ENCODE data around the gene TMEM150B. TPM values are rescaled to one million over a fixed set of nuclear protein-coding genes. Genes with fewer than 3 reads are reported as not detected.
"Not testable (repeated sequence)": the region's sequence is repeated elsewhere in the genome, so short reads cannot be mapped to it uniquely, and the experiment has no call there.

Gene TMEM150B
- total RNA-seq, 1 donor from 2014 or later = not detected

GRCh38 chr19:55339105-55339888 lies 14.2 kb upstream of the TMEM150B start, which contains the start of gene KMT5C:
Gene KMT5C (plus strand): TSS chr19:55339876. CDS start chr19:55341937, 2,061 bp downstream.
- H2AFZ ChIP-seq (ENCODE audit: low read depth, low read length) = peak within 1 kb of the TSS; percentile 77
- FAIRE-seq = peak; percentile 88
- H3K4me1 Mint-ChIP-seq (ENCODE audit: low read depth, unreplicated experiment) = peaks cover 9% of the 10 kb centered on the region

GRCh38 chr19:55336101-55336500 lies 11.0 kb upstream of the TMEM150B start:
- FAIRE-seq (no peak), DNase-seq (ENCODE audit: low read depth) (no peak)
- Histone ChIP-seq H3K4me3 (ENCODE audit: insufficient read depth, low read depth, low read length) (no peak overlapping the region), H3K9ac (ENCODE audit: low read length) (no peak overlapping the region), H3K36me3 (ENCODE audit: insufficient read depth, low read length) (no peaks in the 10 kb centered on the region), H2AFZ (ENCODE audit: low read depth, low read length) (no peak overlapping the region), H3K27me3 (ENCODE audit: insufficient read depth, low read length) (peaks cover 4% of the 10 kb centered on the region), H4K20me1 (ENCODE audit: insufficient read depth, low read length) (no peaks in the 10 kb centered on the region), H3K9me3 (ENCODE audit: insufficient read depth, low read depth, low read length) (no peaks in the 10 kb centered on the region), H3K4me2 (ENCODE audit: low read length) (no peak overlapping the region), H3K79me2 (ENCODE audit: insufficient read depth, low read length) (peaks cover 7% of the 10 kb centered on the region), H3K4me1 (ENCODE audit: insufficient read depth, low read length) (peaks cover 17% of the 10 kb centered on the region), H3K27ac (ENCODE audit: low read depth, low read length) (no peak overlapping the region)
- H3K36me3 Mint-ChIP-seq (ENCODE audit: low read depth, unreplicated experiment) = peaks cover 2% of the 10 kb centered on the region
- no peak overlapping the region for H3K4me3 Mint-ChIP-seq (ENCODE audit: unreplicated experiment)
- peaks cover 3% of the 10 kb centered on the region for H3K9me3 Mint-ChIP-seq (ENCODE audit: unreplicated experiment)
- peaks cover 3% of the 10 kb centered on the region for H3K4me1 Mint-ChIP-seq (ENCODE audit: low read depth, unreplicated experiment)
- no peaks in the 10 kb centered on the region for H3K27me3 Mint-ChIP-seq (ENCODE audit: low read depth, unreplicated experiment)
- peak overlapping the region; percentile 66 for H3K27ac Mint-ChIP-seq (ENCODE audit: unreplicated experiment)
- TF ChIP-seq CTCF (IDR thresholded peaks at IDR 0.05; ENCODE audit: insufficient read depth, low read depth, low read length) (no peak), EZH2 (IDR thresholded peaks at IDR 0.05; ENCODE audit: insufficient read depth, low read length) (no peak)

More at GRCh38 chr19:55339105-55339888, 14.2 kb upstream of the TMEM150B start, which contains the start of gene KMT5C:
- Histone ChIP-seq H3K36me3 (ENCODE audit: insufficient read depth, low read length) (no peaks in the 10 kb centered on the region), H3K27me3 (ENCODE audit: insufficient read depth, low read length) (peaks cover 4% of the 10 kb centered on the region), H3K9ac (ENCODE audit: low read length) (peak within 1 kb of the TSS; percentile 95), H3K9me3 (ENCODE audit: insufficient read depth, low read depth, low read length) (no peaks in the 10 kb centered on the region), H3K4me3 (ENCODE audit: insufficient read depth, low read depth, low read length) (peak within 1 kb of the TSS; percentile 69), H3K4me1 (ENCODE audit: insufficient read depth, low read length) (peaks cover 23% of the 10 kb centered on the region), H3K4me2 (ENCODE audit: low read length) (peak within 1 kb of the TSS; percentile 100), H4K20me1 (ENCODE audit: insufficient read depth, low read length) (peaks cover 6% of the 10 kb centered on the region), H3K79me2 (ENCODE audit: insufficient read depth, low read length) (peaks cover 10% of the 10 kb centered on the region), H3K27ac (ENCODE audit: low read depth, low read length) (peak within 1 kb of the TSS; percentile 98)
- peak within 1 kb of the TSS; percentile 99 for H3K27ac Mint-ChIP-seq (ENCODE audit: unreplicated experiment)
- no peaks in the 10 kb centered on the region for H3K27me3 Mint-ChIP-seq (ENCODE audit: low read depth, unreplicated experiment)
- DNase-seq (ENCODE audit: low read depth) = peak; percentile 100
- TF ChIP-seq CTCF (IDR thresholded peaks at IDR 0.05; ENCODE audit: insufficient read depth, low read depth, low read length) (no peak), EZH2 (IDR thresholded peaks at IDR 0.05; ENCODE audit: insufficient read depth, low read length) (no peak)
- peaks cover 3% of the 10 kb centered on the region for H3K9me3 Mint-ChIP-seq (ENCODE audit: unreplicated experiment)
- H3K36me3 Mint-ChIP-seq (ENCODE audit: low read depth, unreplicated experiment) = peaks cover 6% of the 10 kb centered on the region
- H3K4me3 Mint-ChIP-seq (ENCODE audit: unreplicated experiment) = peak within 1 kb of the TSS; percentile 95

DNA sequence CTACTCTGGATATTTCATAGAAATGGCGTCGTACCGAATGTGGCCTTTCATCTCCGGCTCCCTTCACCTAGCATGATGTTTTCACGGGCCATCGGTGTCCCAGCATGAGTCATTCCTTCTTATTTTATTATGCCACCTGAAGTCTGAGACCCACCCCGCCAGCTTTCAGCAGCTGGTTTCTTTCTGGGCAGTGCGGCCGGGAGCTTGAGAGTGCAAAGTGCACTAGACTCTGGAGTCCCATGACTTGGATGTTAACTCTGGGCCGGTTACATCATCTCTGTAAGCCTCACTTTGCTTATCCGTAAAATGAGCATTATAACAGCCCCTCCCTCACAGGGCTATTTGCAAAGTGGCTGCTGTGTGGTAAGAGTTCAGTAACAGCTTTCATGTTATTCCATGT lies 8.7 kb upstream of the TMEM150B start:
- Histone ChIP-seq H3K36me3 (ENCODE audit: insufficient read depth, low read length) (no peaks in the 10 kb centered on the region), H3K9me3 (ENCODE audit: insufficient read depth, low read depth, low read length) (no peaks in the 10 kb centered on the region), H2AFZ (ENCODE audit: low read depth, low read length) (no peak overlapping the region), H3K9ac (ENCODE audit: low read length) (no peak overlapping the region), H3K4me3 (ENCODE audit: insufficient read depth, low read depth, low read length) (no peak overlapping the region), H3K4me2 (ENCODE audit: low read length) (no peak overlapping the region), H3K27me3 (ENCODE audit: insufficient read depth, low read length) (peaks cover 4% of the 10 kb centered on the region), H4K20me1 (ENCODE audit: insufficient read depth, low read length) (no peaks in the 10 kb centered on the region), H3K27ac (ENCODE audit: low read depth, low read length) (no peak overlapping the region), H3K4me1 (ENCODE audit: insufficient read depth, low read length) (peaks cover 6% of the 10 kb centered on the region), H3K79me2 (ENCODE audit: insufficient read depth, low read length) (no peaks in the 10 kb centered on the region)
- Mint-ChIP-seq H3K4me1 (ENCODE audit: low read depth, unreplicated experiment) (peaks cover 3% of the 10 kb centered on the region), H3K36me3 (ENCODE audit: low read depth, unreplicated experiment) (peaks cover 2% of the 10 kb centered on the region), H3K4me3 (ENCODE audit: unreplicated experiment) (peak overlapping the region; percentile 14), H3K9me3 (ENCODE audit: unreplicated experiment) (peaks cover 1% of the 10 kb centered on the region), H3K27ac (ENCODE audit: unreplicated experiment) (no peak overlapping the region), H3K27me3 (ENCODE audit: low read depth, unreplicated experiment) (no peaks in the 10 kb centered on the region)
- no peak for FAIRE-seq
- TF ChIP-seq CTCF (IDR thresholded peaks at IDR 0.05; ENCODE audit: insufficient read depth, low read depth, low read length) = no peak
- no peak for TF ChIP-seq EZH2 (IDR thresholded peaks at IDR 0.05; ENCODE audit: insufficient read depth, low read length)
- DNase-seq (ENCODE audit: low read depth) = no peak

DNA sequence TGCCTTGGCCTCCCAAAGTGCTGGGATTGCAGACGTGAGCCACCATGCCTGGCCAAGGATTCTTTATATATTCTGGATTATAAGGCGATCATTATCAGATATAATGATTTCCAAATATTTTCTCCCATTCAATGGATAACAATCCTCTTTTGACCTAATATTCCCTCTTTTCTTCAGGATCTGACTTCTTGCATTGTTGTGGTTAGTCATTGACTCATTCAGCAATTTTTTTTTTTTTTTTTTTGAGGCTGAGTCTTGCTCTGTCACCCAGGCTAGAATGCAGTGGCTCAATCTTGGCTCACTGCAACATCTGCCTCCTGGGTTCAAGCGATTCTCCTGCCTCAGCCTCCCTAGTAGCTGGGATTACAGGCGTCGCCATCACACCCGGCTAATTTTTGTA lies 4.7 kb upstream of the TMEM150B start:
- not testable (repeated sequence) for H3K27ac Mint-ChIP-seq (ENCODE audit: unreplicated experiment); H3K9me3 ChIP-seq (ENCODE audit: insufficient read depth, low read depth, low read length); H3K27me3 ChIP-seq (ENCODE audit: insufficient read depth, low read length); H2AFZ ChIP-seq (ENCODE audit: low read depth, low read length); H3K4me1 ChIP-seq (ENCODE audit: insufficient read depth, low read length); H3K27me3 Mint-ChIP-seq (ENCODE audit: low read depth, unreplicated experiment); H3K4me3 Mint-ChIP-seq (ENCODE audit: unreplicated experiment); FAIRE-seq; H3K27ac ChIP-seq (ENCODE audit: low read depth, low read length); H3K36me3 Mint-ChIP-seq (ENCODE audit: low read depth, unreplicated experiment); H3K9me3 Mint-ChIP-seq (ENCODE audit: unreplicated experiment); H3K79me2 ChIP-seq (ENCODE audit: insufficient read depth, low read length); H3K36me3 ChIP-seq (ENCODE audit: insufficient read depth, low read length); H3K4me2 ChIP-seq (ENCODE audit: low read length); H3K4me3 ChIP-seq (ENCODE audit: insufficient read depth, low read depth, low read length); H3K9ac ChIP-seq (ENCODE audit: low read length); H3K4me1 Mint-ChIP-seq (ENCODE audit: low read depth, unreplicated experiment); H4K20me1 ChIP-seq (ENCODE audit: insufficient read depth, low read length)
- DNase-seq (ENCODE audit: low read depth) = peak; percentile 42

All from astrocyte (in vitro differentiated cells and primary cell).